Measurements from ENCODE around the gene RBBP4. TPM values are rescaled to one million over a fixed set of nuclear protein-coding genes. Genes with fewer than 3 reads are reported as not detected.
"Not testable (repeated sequence)": the region's sequence is repeated elsewhere in the genome, so short reads cannot be mapped to it uniquely, and the experiment has no call there.

The RBBP4 gene
- total and polyA plus RNA-seq, 2 experiments from 2014 or later = 72.4 to 109 TPM

DNA sequence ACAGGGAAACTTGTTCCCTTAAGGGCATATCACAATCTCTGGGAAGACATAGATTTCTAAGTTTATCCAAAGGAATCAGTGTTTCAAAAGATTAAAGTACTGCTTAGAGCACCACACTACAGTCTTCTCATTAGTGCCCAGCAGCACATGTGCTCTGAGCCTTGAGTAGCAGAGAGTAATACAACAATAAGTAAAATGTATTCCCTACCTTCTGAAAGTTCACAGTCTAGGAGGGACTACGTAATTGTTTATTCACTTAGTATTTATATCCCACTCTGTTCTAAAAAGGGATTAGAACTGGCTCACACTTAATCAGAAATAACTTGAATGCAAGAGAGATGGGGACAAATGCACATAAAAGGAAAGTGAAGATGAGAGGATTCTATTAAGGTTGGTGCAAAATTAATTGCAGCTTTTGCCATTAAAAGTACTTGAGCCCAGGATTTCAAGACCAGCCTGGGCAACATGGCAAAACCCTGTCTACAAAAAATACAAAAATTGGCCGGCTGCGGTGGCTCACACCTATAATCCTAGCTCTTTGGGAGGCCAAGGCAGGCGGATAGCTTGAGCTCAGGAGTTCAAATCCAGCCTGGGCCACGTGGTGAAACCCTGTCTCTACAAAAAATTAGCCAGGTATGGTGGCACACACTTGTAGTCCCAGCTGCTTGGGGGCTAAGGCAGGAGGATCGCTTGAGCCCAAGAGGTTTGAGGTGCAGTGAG is 42.6 kb downstream of the RBBP4 start:
- H3F3A ChIP-seq (ENCODE audit: insufficient read depth) = peaks cover 8% of the 10 kb centered on the region
- H3K79me2 ChIP-seq (ENCODE audit: insufficient read depth) = peaks cover 98% of the 10 kb centered on the region
- no peaks in the 10 kb centered on the region for H3K9me2 ChIP-seq (ENCODE audit: insufficient read depth)
- H4K20me1 ChIP-seq (ENCODE audit: insufficient read depth) = peaks cover 4% of the 10 kb centered on the region; the same call in 1 of the 2 replicates
- no peak overlapping the region for H2AFZ ChIP-seq
- no peak for DNase-seq
- no peaks in the 10 kb centered on the region for H3K27me3 ChIP-seq (replicated peaks; ENCODE audit: insufficient read depth)
- no peaks in the 10 kb centered on the region for H3K9me3 ChIP-seq (ENCODE audit: low read depth)
- no peak overlapping the region for H3K9ac ChIP-seq
- 96 to 97% methylated on average over 6 of the region's 6 CpGs for WGBS, 2 experiments (ENCODE audit: low coverage in 1 of 2, low lambda C conversion rate in 2 of 2, missing lambda C conversion rate in 2 of 2)
- H3K4me2 ChIP-seq (ENCODE audit: unreplicated experiment) = no peak overlapping the region
- no peak overlapping the region for H3K4me3 ChIP-seq
- TF ChIP-seq EZH2phosphoT487 (IDR thresholded peaks at IDR 0.05; ENCODE audit: insufficient read depth, low read depth) (no peak), EZH2 (IDR thresholded peaks at IDR 0.05; ENCODE audit: insufficient read depth, poor library complexity, severe bottlenecking) (no peak)
- H3K4me1 ChIP-seq (ENCODE audit: insufficient read depth) = peaks cover 16% of the 10 kb centered on the region
- no peak overlapping the region for H3K27ac ChIP-seq
- in situ Hi-C loops (cut with MboI) = no loop called here
- peaks cover 36% of the 10 kb centered on the region for H3K36me3 ChIP-seq (ENCODE audit: low read depth)

DNA sequence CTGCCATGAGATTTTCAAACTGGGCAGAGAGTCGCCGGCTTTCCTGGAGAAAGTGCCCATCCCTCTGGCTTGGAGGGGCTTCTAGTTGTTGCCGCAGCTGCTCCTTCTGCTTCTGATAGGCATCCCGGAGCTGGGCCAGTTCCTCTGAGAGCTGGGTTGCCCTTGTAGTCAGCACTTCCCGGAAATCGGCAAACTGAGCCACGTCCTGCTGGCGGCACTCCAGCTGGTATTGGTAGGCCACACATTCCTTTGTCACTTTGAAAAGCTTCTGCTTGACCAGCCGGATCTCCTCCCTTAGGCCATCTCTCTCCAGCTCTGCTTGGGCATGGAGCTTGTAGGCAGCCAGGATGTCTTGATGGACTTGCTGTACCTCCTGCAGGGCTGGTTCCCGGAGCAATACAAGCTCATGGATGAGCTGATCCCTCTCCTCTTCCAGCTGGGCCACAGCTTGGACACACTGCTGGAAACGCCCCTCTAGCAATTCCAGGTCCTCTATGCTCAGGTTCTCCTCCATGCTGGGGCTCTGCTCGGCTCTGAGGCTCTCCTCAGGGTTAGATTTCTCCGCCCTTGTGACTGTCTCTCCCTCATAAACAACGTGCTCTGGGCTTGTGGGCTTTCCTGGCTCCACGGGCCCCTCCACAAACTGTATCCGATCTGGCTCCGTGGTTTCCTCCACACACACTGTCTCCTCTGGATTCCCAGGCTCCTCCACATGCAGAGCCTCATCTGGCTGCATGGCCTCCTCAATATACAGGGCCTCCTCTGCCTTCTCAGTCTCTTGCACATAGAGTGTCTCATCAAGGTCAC is 44.3 kb downstream of the RBBP4 start:
- 18 to 25% methylated on average over 17 of the region's 17 CpGs for WGBS, 2 experiments (ENCODE audit: low coverage in 1 of 2, low lambda C conversion rate in 2 of 2, missing lambda C conversion rate in 2 of 2)
- Histone ChIP-seq H2AFZ (peak overlapping the region; percentile 24; the same call in 1 of the 2 replicates), H3K4me1 (ENCODE audit: insufficient read depth) (peaks cover 21% of the 10 kb centered on the region), H3K9me2 (ENCODE audit: insufficient read depth) (no peaks in the 10 kb centered on the region), H3K9ac (peak overlapping the region; percentile 23; the same call in 1 of the 2 replicates), H4K20me1 (ENCODE audit: insufficient read depth) (peaks cover 4% of the 10 kb centered on the region; the same call in 1 of the 2 replicates), H3K4me3 (no peak overlapping the region), H3K9me3 (ENCODE audit: low read depth) (no peaks in the 10 kb centered on the region), H3K36me3 (ENCODE audit: low read depth) (peaks cover 36% of the 10 kb centered on the region), H3K79me2 (ENCODE audit: insufficient read depth) (peaks cover 99% of the 10 kb centered on the region), H3K27ac (peak overlapping the region; percentile 49), H3K27me3 (replicated peaks; ENCODE audit: insufficient read depth) (no peaks in the 10 kb centered on the region), H3K4me2 (ENCODE audit: unreplicated experiment) (peak overlapping the region; percentile 36), H3F3A (ENCODE audit: insufficient read depth) (peaks cover 8% of the 10 kb centered on the region)
- TF ChIP-seq EZH2phosphoT487 (IDR thresholded peaks at IDR 0.05; ENCODE audit: insufficient read depth, low read depth) = no peak
- no peak for TF ChIP-seq EZH2 (IDR thresholded peaks at IDR 0.05; ENCODE audit: insufficient read depth, poor library complexity, severe bottlenecking)
- in situ Hi-C loops (cut with MboI) = no loop called here
- peak; percentile 85 for DNase-seq

DNA sequence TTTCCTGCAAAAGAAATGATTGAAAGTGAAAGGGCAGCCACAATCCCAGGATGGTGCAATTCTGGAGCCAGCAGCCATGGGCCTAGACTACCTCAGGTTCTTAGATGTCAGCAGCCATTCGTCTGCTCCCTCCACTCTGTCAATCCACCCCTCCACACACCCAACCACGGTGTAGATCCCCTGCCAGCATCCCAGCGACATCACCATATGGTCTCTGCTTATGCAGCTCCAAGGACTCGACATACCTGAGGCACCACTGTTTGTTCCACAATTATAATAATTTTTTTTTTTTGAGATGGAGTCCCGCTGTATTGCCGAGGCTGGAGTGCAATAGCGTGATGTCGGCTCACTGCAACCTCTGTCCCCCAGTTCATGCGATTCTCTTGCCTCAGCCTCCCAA is 45.0 kb downstream of the RBBP4 start:
- H2AFZ ChIP-seq = no peak overlapping the region
- no peaks in the 10 kb centered on the region for H3K9me3 ChIP-seq (ENCODE audit: low read depth)
- peak overlapping the region; percentile 23; the same call in 1 of the 2 replicates for H3K9ac ChIP-seq
- in situ Hi-C loops (cut with MboI) = no loop called here
- peak overlapping the region; percentile 49 for H3K27ac ChIP-seq
- no peaks in the 10 kb centered on the region for H3K27me3 ChIP-seq (replicated peaks; ENCODE audit: insufficient read depth)
- 91 to 94% methylated on average over 9 of the region's 9 CpGs for WGBS, 2 experiments (ENCODE audit: low coverage in 1 of 2, low lambda C conversion rate in 2 of 2, missing lambda C conversion rate in 2 of 2)
- H3K4me3 ChIP-seq = no peak overlapping the region
- TF ChIP-seq EZH2phosphoT487 (IDR thresholded peaks at IDR 0.05; ENCODE audit: insufficient read depth, low read depth) (no peak), EZH2 (IDR thresholded peaks at IDR 0.05; ENCODE audit: insufficient read depth, poor library complexity, severe bottlenecking) (no peak)
- H3K36me3 ChIP-seq (ENCODE audit: low read depth) = peaks cover 32% of the 10 kb centered on the region
- peak overlapping the region; percentile 36 for H3K4me2 ChIP-seq (ENCODE audit: unreplicated experiment)
- no peaks in the 10 kb centered on the region for H3K9me2 ChIP-seq (ENCODE audit: insufficient read depth)
- no peak for DNase-seq
- peaks cover 24% of the 10 kb centered on the region for H3K4me1 ChIP-seq (ENCODE audit: insufficient read depth)
- peaks cover 8% of the 10 kb centered on the region for H3F3A ChIP-seq (ENCODE audit: insufficient read depth)
- H3K79me2 ChIP-seq (ENCODE audit: insufficient read depth) = peaks cover 99% of the 10 kb centered on the region
- peaks cover 4% of the 10 kb centered on the region; the same call in 1 of the 2 replicates for H4K20me1 ChIP-seq (ENCODE audit: insufficient read depth)

DNA sequence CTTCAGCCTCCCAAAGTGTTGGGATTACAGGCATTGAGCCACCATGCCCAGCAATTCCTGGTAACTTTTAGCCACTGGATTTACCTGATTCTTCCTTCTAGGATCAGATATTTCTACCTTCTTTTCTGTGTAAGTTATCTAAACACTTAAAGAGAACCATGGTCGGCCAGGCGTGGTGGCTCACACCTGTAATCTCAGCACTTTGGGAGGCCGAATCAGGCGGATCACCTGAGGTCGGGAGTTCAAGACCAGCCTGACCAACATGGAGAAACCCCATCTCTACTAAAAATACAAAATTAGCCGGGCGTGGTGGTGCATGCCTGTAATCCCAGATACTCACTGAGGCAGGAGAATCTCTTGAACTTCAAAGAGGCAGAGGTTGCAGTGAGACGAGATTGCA is 46.0 kb downstream of the RBBP4 start:
- H2AFZ ChIP-seq; H3F3A ChIP-seq (ENCODE audit: insufficient read depth); H3K9ac ChIP-seq; H3K27me3 ChIP-seq (replicated peaks; ENCODE audit: insufficient read depth); DNase-seq; H3K4me2 ChIP-seq (ENCODE audit: unreplicated experiment); H3K27ac ChIP-seq; H3K4me3 ChIP-seq; H4K20me1 ChIP-seq (ENCODE audit: insufficient read depth); H3K9me2 ChIP-seq (ENCODE audit: insufficient read depth); in situ Hi-C loops (cut with MboI); H3K9me3 ChIP-seq (ENCODE audit: low read depth): not testable (repeated sequence)
- H3K79me2 ChIP-seq (ENCODE audit: insufficient read depth) = peaks cover 99% of the 10 kb centered on the region
- H3K4me1 ChIP-seq (ENCODE audit: insufficient read depth) = peaks cover 30% of the 10 kb centered on the region
- peaks cover 27% of the 10 kb centered on the region for H3K36me3 ChIP-seq (ENCODE audit: low read depth)
- 97% methylated on average over 8 of the region's 8 CpGs for WGBS, 2 experiments (ENCODE audit: low coverage in 1 of 2, low lambda C conversion rate in 2 of 2, missing lambda C conversion rate in 2 of 2)
